ENCODE measurements around the gene ZXDC.

Gene ZXDC

DNA sequence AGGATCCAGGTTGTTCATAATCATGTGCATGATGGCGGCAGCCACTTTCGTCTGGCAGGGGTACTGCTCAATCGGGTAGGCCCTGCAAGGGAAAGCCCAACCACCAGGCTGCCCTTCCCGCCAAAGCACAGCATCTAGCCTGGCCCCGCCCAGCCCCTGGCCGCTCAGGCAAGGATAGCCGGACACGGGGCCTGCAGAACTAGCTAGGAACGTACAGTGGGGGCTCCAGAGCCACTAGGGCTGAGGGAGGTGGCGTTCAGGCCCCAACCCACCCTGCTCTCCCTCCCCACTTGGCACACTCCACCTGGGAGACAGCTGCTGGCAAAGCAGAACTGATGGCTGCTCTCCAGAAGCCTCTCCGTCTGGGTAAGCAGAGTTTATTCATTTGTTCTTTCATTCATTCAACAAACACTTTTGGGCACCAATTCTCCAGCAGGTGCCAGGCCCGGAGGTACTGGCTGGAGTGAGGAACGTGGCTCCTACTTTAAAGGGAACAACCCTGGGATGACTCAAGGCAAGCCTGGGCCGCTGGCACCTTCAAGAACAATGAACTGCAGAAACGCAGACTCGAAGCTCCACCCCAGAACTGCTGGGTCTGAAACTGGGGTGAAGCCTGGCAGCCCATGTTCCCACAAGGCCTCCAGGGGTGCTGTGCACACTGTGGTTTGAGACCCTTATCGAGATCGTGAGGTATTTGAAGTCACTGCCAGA is 34.1 kb upstream of the ZXDC start:
- Histone ChIP-seq H3K27me3 (ENCODE audit: insufficient read depth, insufficient read length) (no peaks in the 10 kb centered on the region), H3K9ac (ENCODE audit: insufficient read length, low read depth) (no peak overlapping the region), H3K36me3 (ENCODE audit: insufficient read depth, insufficient read length, low read length) (no peaks in the 10 kb centered on the region), H3K4me1 (ENCODE audit: insufficient read depth, insufficient read length) (peaks cover 9% of the 10 kb centered on the region), H3K9me3 (ENCODE audit: insufficient read depth, low read length) (no peaks in the 10 kb centered on the region), H3K4me3 (ENCODE audit: insufficient read length, low read depth) (no peak overlapping the region)
- DNase-seq (ENCODE audit: low read depth, low spot score), result no peak
- TF ChIP-seq SUZ12 (IDR thresholded peaks at IDR 0.05; ENCODE audit: extremely low read depth, insufficient read depth, insufficient read length) (no peak), ZNF274 (IDR thresholded peaks at IDR 0.05; ENCODE audit: low read depth, low read length) (no peak), YY1 (IDR thresholded peaks at IDR 0.05; ENCODE audit: insufficient read depth, insufficient read length) (no peak)

DNA sequence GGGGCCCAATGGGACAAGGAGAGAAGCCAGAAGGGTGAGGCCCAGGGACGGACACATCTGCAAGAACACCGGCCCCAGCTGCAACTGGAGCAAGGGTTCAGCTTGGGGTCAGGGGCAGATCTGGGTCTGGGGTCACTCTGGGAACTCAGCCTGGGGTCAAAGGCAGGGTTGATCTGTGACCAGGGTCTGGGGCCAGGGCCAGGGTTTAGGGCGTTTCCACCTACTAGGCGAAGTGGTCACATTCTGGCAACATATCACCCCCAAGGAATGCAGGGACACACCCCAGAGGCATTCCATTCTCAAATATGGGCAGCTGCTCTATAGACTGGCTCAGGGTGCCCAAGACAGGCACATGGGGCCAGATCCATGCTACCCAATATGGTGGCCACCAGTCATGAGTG is 32.9 kb upstream of the ZXDC start:
- H3K36me3 ChIP-seq (ENCODE audit: insufficient read depth, insufficient read length, low read length), result no peaks in the 10 kb centered on the region
- H3K9me3 ChIP-seq (ENCODE audit: insufficient read depth, low read length), result no peaks in the 10 kb centered on the region
- peaks cover 9% of the 10 kb centered on the region for H3K4me1 ChIP-seq (ENCODE audit: insufficient read depth, insufficient read length)
- no peak overlapping the region for H3K9ac ChIP-seq (ENCODE audit: insufficient read length, low read depth)
- no peak overlapping the region for H3K4me3 ChIP-seq (ENCODE audit: insufficient read length, low read depth)
- DNase-seq (ENCODE audit: low read depth, low spot score), result no peak
- H3K27me3 ChIP-seq (ENCODE audit: insufficient read depth, insufficient read length), result no peaks in the 10 kb centered on the region
- TF ChIP-seq ZNF274 (IDR thresholded peaks at IDR 0.05; ENCODE audit: low read depth, low read length), result no peak
- no peak for TF ChIP-seq SUZ12 (IDR thresholded peaks at IDR 0.05; ENCODE audit: extremely low read depth, insufficient read depth, insufficient read length)
- no peak for TF ChIP-seq YY1 (IDR thresholded peaks at IDR 0.05; ENCODE audit: insufficient read depth, insufficient read length)

DNA sequence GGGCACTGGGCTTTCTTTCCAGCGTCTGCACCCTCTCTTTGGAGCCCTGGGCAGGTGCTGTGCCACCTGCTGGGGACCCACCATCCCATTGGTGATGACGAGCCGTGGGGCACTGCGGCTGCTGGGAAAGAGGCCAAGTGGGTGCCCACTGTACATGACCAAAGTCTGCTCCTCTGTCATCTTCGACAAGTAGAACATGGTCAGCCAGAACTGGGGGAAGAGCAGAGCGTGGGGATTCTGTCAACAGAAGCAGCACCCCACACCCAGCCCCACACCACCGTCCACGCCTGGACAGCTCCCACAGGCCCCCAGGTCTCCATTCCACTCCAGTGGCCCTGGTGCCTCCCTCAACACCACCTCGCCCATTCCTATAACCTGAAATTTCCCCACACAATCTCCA is 32.2 kb upstream of the ZXDC start:
- Histone ChIP-seq H3K4me1 (ENCODE audit: insufficient read depth, insufficient read length) (peaks cover 9% of the 10 kb centered on the region), H3K4me3 (ENCODE audit: insufficient read length, low read depth) (no peak overlapping the region), H3K9ac (ENCODE audit: insufficient read length, low read depth) (no peak overlapping the region), H3K36me3 (ENCODE audit: insufficient read depth, insufficient read length, low read length) (no peaks in the 10 kb centered on the region), H3K27me3 (ENCODE audit: insufficient read depth, insufficient read length) (no peaks in the 10 kb centered on the region), H3K9me3 (ENCODE audit: insufficient read depth, low read length) (no peaks in the 10 kb centered on the region)
- DNase-seq (ENCODE audit: low read depth, low spot score), result no peak
- TF ChIP-seq YY1 (IDR thresholded peaks at IDR 0.05; ENCODE audit: insufficient read depth, insufficient read length) (no peak), SUZ12 (IDR thresholded peaks at IDR 0.05; ENCODE audit: extremely low read depth, insufficient read depth, insufficient read length) (no peak), ZNF274 (IDR thresholded peaks at IDR 0.05; ENCODE audit: low read depth, low read length) (no peak)

- no peak for TF ChIP-seq YY1 (IDR thresholded peaks at IDR 0.05; ENCODE audit: insufficient read depth, insufficient read length)
- TF ChIP-seq SUZ12 (IDR thresholded peaks at IDR 0.05; ENCODE audit: extremely low read depth, insufficient read depth, insufficient read length), result no peak
- no peak for TF ChIP-seq ZNF274 (IDR thresholded peaks at IDR 0.05; ENCODE audit: low read depth, low read length)
- Histone ChIP-seq H3K27me3 (ENCODE audit: insufficient read depth, insufficient read length) (no peaks in the 10 kb centered on the region), H3K36me3 (ENCODE audit: insufficient read depth, insufficient read length, low read length) (no peaks in the 10 kb centered on the region), H3K9me3 (ENCODE audit: insufficient read depth, low read length) (no peaks in the 10 kb centered on the region), H3K4me3 (ENCODE audit: insufficient read length, low read depth) (no peak overlapping the region), H3K9ac (ENCODE audit: insufficient read length, low read depth) (no peak overlapping the region), H3K4me1 (ENCODE audit: insufficient read depth, insufficient read length) (peaks cover 8% of the 10 kb centered on the region)
- DNase-seq (ENCODE audit: low read depth, low spot score), result no peak
Measured at GRCh38 chr3:126503701-126504100, 28.0 kb upstream of the ZXDC start.

- no peaks in the 10 kb centered on the region for H3K9me3 ChIP-seq (ENCODE audit: insufficient read depth, low read length)
- no peak overlapping the region for H3K4me3 ChIP-seq (ENCODE audit: insufficient read length, low read depth)
- H3K36me3 ChIP-seq (ENCODE audit: insufficient read depth, insufficient read length, low read length), result no peaks in the 10 kb centered on the region
- no peak for DNase-seq (ENCODE audit: low read depth, low spot score)
- TF ChIP-seq ZNF274 (IDR thresholded peaks at IDR 0.05; ENCODE audit: low read depth, low read length) (no peak), YY1 (IDR thresholded peaks at IDR 0.05; ENCODE audit: insufficient read depth, insufficient read length) (no peak), SUZ12 (IDR thresholded peaks at IDR 0.05; ENCODE audit: extremely low read depth, insufficient read depth, insufficient read length) (no peak)
- H3K4me1 ChIP-seq (ENCODE audit: insufficient read depth, insufficient read length), result peaks cover 11% of the 10 kb centered on the region
- no peaks in the 10 kb centered on the region for H3K27me3 ChIP-seq (ENCODE audit: insufficient read depth, insufficient read length)
- no peak overlapping the region for H3K9ac ChIP-seq (ENCODE audit: insufficient read length, low read depth)
Measured at GRCh38 chr3:126502656-126503055, 27.0 kb upstream of the ZXDC start.

DNA sequence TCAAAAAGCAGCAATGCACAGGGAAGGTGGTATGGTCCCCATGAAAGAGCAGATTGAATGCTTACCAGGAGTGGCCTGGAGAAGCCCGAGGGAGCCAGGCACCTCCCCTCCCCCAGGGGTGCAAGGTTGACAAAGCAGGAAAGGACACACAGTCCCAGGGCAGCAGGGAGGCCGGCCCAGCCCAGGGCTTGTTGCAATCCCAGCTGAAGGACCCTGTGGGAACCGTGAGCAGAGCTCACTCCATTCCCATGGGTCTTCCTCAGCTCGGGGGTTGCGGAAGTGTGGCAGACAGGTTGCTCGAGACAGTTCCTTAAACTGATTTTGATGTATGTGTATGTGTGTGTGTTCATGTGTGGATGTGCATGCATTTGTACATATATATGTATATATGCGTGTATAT is 26.0 kb upstream of the ZXDC start:
- H3K36me3 ChIP-seq (ENCODE audit: insufficient read depth, insufficient read length, low read length), result no peaks in the 10 kb centered on the region
- H3K9me3 ChIP-seq (ENCODE audit: insufficient read depth, low read length), result no peaks in the 10 kb centered on the region
- no peak overlapping the region for H3K4me3 ChIP-seq (ENCODE audit: insufficient read length, low read depth)
- no peak overlapping the region for H3K9ac ChIP-seq (ENCODE audit: insufficient read length, low read depth)
- DNase-seq (ENCODE audit: low read depth, low spot score), result no peak
- H3K4me1 ChIP-seq (ENCODE audit: insufficient read depth, insufficient read length), result peaks cover 11% of the 10 kb centered on the region
- TF ChIP-seq SUZ12 (IDR thresholded peaks at IDR 0.05; ENCODE audit: extremely low read depth, insufficient read depth, insufficient read length), result no peak
- TF ChIP-seq ZNF274 (IDR thresholded peaks at IDR 0.05; ENCODE audit: low read depth, low read length), result no peak
- no peak for TF ChIP-seq YY1 (IDR thresholded peaks at IDR 0.05; ENCODE audit: insufficient read depth, insufficient read length)
- H3K27me3 ChIP-seq (ENCODE audit: insufficient read depth, insufficient read length), result no peaks in the 10 kb centered on the region

DNA sequence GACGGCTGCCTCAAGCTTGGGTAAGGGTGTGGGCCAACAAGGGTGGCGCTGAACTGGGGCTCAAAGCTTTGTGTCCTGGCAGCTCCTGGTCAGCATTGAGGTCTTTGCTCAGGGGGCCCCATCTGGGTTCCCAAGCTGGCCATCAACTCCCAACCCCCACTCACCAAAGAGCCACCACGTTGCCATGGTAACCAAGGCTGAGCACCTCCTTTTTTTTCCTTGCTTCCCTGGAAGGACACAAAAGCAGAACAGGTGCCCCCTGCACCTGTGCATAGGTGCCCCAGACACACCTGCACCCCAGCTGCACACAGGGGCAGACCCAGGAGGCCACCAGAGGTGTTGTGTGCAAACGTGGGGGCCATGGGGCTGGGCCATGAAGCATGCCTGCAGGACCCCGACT is 25.4 kb upstream of the ZXDC start:
- Histone ChIP-seq H3K4me3 (ENCODE audit: insufficient read length, low read depth) (no peak overlapping the region), H3K9ac (ENCODE audit: insufficient read length, low read depth) (no peak overlapping the region), H3K36me3 (ENCODE audit: insufficient read depth, insufficient read length, low read length) (no peaks in the 10 kb centered on the region), H3K27me3 (ENCODE audit: insufficient read depth, insufficient read length) (no peaks in the 10 kb centered on the region), H3K9me3 (ENCODE audit: insufficient read depth, low read length) (no peaks in the 10 kb centered on the region), H3K4me1 (ENCODE audit: insufficient read depth, insufficient read length) (peaks cover 11% of the 10 kb centered on the region)
- no peak for DNase-seq (ENCODE audit: low read depth, low spot score)
- no peak for TF ChIP-seq SUZ12 (IDR thresholded peaks at IDR 0.05; ENCODE audit: extremely low read depth, insufficient read depth, insufficient read length)
- no peak for TF ChIP-seq YY1 (IDR thresholded peaks at IDR 0.05; ENCODE audit: insufficient read depth, insufficient read length)
- no peak for TF ChIP-seq ZNF274 (IDR thresholded peaks at IDR 0.05; ENCODE audit: low read depth, low read length)
